Nephron progenitor cell (in vitro differentiated cells): Measurements from ENCODE around the gene PITPNC1.

Experiments
- DNase-seq: peaks from one replicate; pipeline ENCODE4 v3.0.0; 2021
- H3K27ac Mint-ChIP-seq: 2 replicates; pipeline ENCODE4 v1.8.0; 2021; ENCODE audit warnings: mild to moderate bottlenecking, moderate library complexity, mixed read lengths
- H3K27me3 Mint-ChIP-seq: 2 replicates; pipeline ENCODE4 v1.8.0; 2021; ENCODE audit warnings: mild to moderate bottlenecking, low read depth, mixed read lengths; ENCODE audit not compliant: poor library complexity
- H3K36me3 Mint-ChIP-seq: 2 replicates; pipeline ENCODE4 v1.8.0; 2021; ENCODE audit warnings: low read depth, mixed read lengths
- H3K4me1 Mint-ChIP-seq: 2 replicates; pipeline ENCODE4 v1.8.0; 2021; ENCODE audit warnings: mixed read lengths
- H3K4me3 Mint-ChIP-seq: 2 replicates; pipeline ENCODE4 v1.8.0; 2021; ENCODE audit warnings: mild to moderate bottlenecking, moderate library complexity, mixed read lengths
- H3K9me3 Mint-ChIP-seq: 2 replicates; pipeline ENCODE4 v1.8.0; 2021; ENCODE audit warnings: mild to moderate bottlenecking, moderate library complexity, mixed read lengths
- TF ChIP-seq, protein P1 (sequence below): fragments of 200-600 bp; sonication (generic); IDR thresholded peaks from 2 replicates; pipeline ENCODE4 v1.5.0; 2021; ENCODE audit warnings: antibody characterized with exemption

The PITPNC1 gene

DNA sequence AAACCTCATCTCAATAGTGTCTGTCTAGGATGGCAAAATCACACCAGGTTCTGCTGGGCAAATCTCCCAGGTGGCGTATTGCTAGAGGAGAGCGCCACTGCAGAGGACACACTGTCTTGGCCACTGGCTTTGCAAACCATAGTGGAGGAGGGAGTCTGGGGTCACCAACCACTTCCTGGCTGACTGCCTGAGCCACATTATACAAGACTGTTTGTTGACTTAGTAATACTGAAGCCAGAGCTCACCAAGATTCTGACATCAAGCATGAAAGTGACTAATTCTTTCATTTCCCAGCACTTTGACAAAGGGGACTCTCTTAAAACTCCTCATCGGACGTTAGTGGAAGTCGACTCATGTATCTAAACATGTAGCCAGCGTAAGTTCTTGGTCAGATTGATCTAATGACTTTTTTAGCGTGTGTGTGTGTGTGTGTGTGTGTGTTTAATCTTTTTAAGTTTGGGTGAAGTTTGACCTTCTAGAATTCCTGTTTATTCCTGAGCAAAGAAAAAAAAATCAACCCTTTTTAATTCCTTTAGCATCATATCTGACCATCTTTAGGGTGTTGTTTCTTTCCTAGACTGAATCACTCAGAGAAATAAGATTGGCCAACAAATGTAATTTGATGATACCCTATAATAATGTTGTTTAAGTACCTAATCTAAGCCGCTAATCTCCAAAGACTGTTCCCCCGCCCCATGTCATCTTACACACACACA lies 13.7 kb downstream of the PITPNC1 start:
- TF ChIP-seq, protein P1, sequence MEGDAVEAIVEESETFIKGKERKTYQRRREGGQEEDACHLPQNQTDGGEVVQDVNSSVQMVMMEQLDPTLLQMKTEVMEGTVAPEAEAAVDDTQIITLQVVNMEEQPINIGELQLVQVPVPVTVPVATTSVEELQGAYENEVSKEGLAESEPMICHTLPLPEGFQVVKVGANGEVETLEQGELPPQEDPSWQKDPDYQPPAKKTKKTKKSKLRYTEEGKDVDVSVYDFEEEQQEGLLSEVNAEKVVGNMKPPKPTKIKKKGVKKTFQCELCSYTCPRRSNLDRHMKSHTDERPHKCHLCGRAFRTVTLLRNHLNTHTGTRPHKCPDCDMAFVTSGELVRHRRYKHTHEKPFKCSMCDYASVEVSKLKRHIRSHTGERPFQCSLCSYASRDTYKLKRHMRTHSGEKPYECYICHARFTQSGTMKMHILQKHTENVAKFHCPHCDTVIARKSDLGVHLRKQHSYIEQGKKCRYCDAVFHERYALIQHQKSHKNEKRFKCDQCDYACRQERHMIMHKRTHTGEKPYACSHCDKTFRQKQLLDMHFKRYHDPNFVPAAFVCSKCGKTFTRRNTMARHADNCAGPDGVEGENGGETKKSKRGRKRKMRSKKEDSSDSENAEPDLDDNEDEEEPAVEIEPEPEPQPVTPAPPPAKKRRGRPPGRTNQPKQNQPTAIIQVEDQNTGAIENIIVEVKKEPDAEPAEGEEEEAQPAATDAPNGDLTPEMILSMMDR, result no peak
- DNase-seq, result peak; percentile 25
- Mint-ChIP-seq H3K4me3 (no peak overlapping the region), H3K9me3 (no peaks in the 10 kb centered on the region), H3K36me3 (peaks cover 8% of the 10 kb centered on the region), H3K4me1 (peaks cover 47% of the 10 kb centered on the region), H3K27me3 (no peaks in the 10 kb centered on the region), H3K27ac (peak overlapping the region; percentile 93)

- Mint-ChIP-seq H3K36me3 (peaks cover 10% of the 10 kb centered on the region), H3K27ac (no peak overlapping the region), H3K4me3 (no peak overlapping the region), H3K9me3 (peaks cover under 1% of the 10 kb centered on the region), H3K27me3 (no peaks in the 10 kb centered on the region), H3K4me1 (peaks cover 41% of the 10 kb centered on the region)
- DNase-seq, result no peak
- TF ChIP-seq, protein P1, result no peak
Observed at GRCh38 chr17:67392111-67392510, 15.0 kb downstream of the PITPNC1 start.

- peaks cover 29% of the 10 kb centered on the region for H3K4me1 Mint-ChIP-seq
- no peaks in the 10 kb centered on the region for H3K27me3 Mint-ChIP-seq
- H3K4me3 Mint-ChIP-seq, result no peak overlapping the region
- peaks cover 27% of the 10 kb centered on the region for H3K36me3 Mint-ChIP-seq
- DNase-seq, result no peak
- H3K27ac Mint-ChIP-seq, result no peak overlapping the region
- H3K9me3 Mint-ChIP-seq, result peaks cover 16% of the 10 kb centered on the region
- TF ChIP-seq, protein P1, result no peak
Observed at GRCh38 chr17:67393809-67394397, 16.8 kb downstream of the PITPNC1 start.

GRCh38 chr17:67399676-67400075 lies 22.6 kb downstream of the PITPNC1 start:
- H3K4me3 Mint-ChIP-seq, result no peak overlapping the region
- H3K36me3 Mint-ChIP-seq, result peaks cover 33% of the 10 kb centered on the region
- no peaks in the 10 kb centered on the region for H3K27me3 Mint-ChIP-seq
- peaks cover 20% of the 10 kb centered on the region for H3K9me3 Mint-ChIP-seq
- peaks cover 16% of the 10 kb centered on the region for H3K4me1 Mint-ChIP-seq
- TF ChIP-seq, protein P1, result no peak
- peak overlapping the region; percentile 75 for H3K27ac Mint-ChIP-seq
- no peak for DNase-seq

- Mint-ChIP-seq H3K27me3 (no peaks in the 10 kb centered on the region), H3K4me1 (peaks cover 16% of the 10 kb centered on the region), H3K4me3 (no peak overlapping the region), H3K27ac (peak overlapping the region; percentile 4), H3K36me3 (peaks cover 33% of the 10 kb centered on the region), H3K9me3 (peaks cover 20% of the 10 kb centered on the region)
- no peak for DNase-seq
- TF ChIP-seq, protein P1, result no peak
Observed at GRCh38 chr17:67400193-67400592, 23.1 kb downstream of the PITPNC1 start.

GRCh38 chr17:67401106-67401505 lies 24.0 kb downstream of the PITPNC1 start:
- Mint-ChIP-seq H3K36me3 (peaks cover 29% of the 10 kb centered on the region), H3K9me3 (peaks cover 20% of the 10 kb centered on the region), H3K4me3 (no peak overlapping the region), H3K4me1 (peaks cover 16% of the 10 kb centered on the region), H3K27me3 (no peaks in the 10 kb centered on the region), H3K27ac (no peak overlapping the region)
- TF ChIP-seq, protein P1, result no peak
- DNase-seq, result no peak
